HuH-7.5 (cell line): ENCODE data around the gene SYCE3.
"Not testable (repeated sequence)": the region's sequence is repeated elsewhere in the genome, so short reads cannot be mapped to it uniquely, and the experiment has no call there.

ENCODE experiments used
- DNase-seq: peaks from one replicate; pipeline ENCODE4 v3.0.0; 2011; ENCODE audit warnings: low spot score

SYCE3 gene

GRCh38 chr22:50562523-50563412 is at the start of gene SYCE3:
TSS of gene SYCE3 (minus strand) at chr22:50562919. CDS start at chr22:50556405, 6,514 bp downstream.
- DNase-seq = peak; percentile 95

- no peak for DNase-seq
Measured at GRCh38 chr22:50612168-50612527, 49.4 kb upstream of the SYCE3 start.

GRCh38 chr22:50611341-50612060 is 48.8 kb upstream of the SYCE3 start:
- no peak for DNase-seq

- no peak for DNase-seq
Measured at GRCh38 chr22:50610581-50610980, 47.9 kb upstream of the SYCE3 start.

GRCh38 chr22:50610041-50610451 is 47.3 kb upstream of the SYCE3 start:
- no peak for DNase-seq

GRCh38 chr22:50609599-50609998 is 46.9 kb upstream of the SYCE3 start:
- no peak for DNase-seq

GRCh38 chr22:50608996-50609395 is 46.3 kb upstream of the SYCE3 start:
- DNase-seq = peak; percentile 31

GRCh38 chr22:50608058-50608840 is 45.5 kb upstream of the SYCE3 start:
- DNase-seq = not testable (repeated sequence)

- DNase-seq = no peak
Measured at GRCh38 chr22:50607659-50608020, 44.9 kb upstream of the SYCE3 start.

GRCh38 chr22:50606946-50607658 is 44.4 kb upstream of the SYCE3 start:
- DNase-seq = peak; percentile 32

GRCh38 chr22:50606165-50606945 is 43.6 kb upstream of the SYCE3 start:
- DNase-seq = peak; percentile 66

- DNase-seq = no peak
Measured at GRCh38 chr22:50605613-50606074, 42.9 kb upstream of the SYCE3 start.

GRCh38 chr22:50605002-50605612 is 42.4 kb upstream of the SYCE3 start:
- peak; percentile 31 for DNase-seq

GRCh38 chr22:50604256-50605001 is 41.7 kb upstream of the SYCE3 start:
- no peak for DNase-seq

- DNase-seq = no peak
Measured at GRCh38 chr22:50603511-50604255, 41.0 kb upstream of the SYCE3 start.

GRCh38 chr22:50602338-50602700 is 39.6 kb upstream of the SYCE3 start:
- no peak for DNase-seq

GRCh38 chr22:50601669-50602337 is 39.1 kb upstream of the SYCE3 start:
- DNase-seq = no peak

- DNase-seq = peak; percentile 78
Measured at GRCh38 chr22:50600967-50601668, 38.4 kb upstream of the SYCE3 start.
